HepG2 (cell line): ENCODE results near the gene ALDH2. TPM values are rescaled to one million over a fixed set of nuclear protein-coding genes. Genes with fewer than 3 reads are reported as not detected.

Experiments
- MBNL3 ChIP-seq: fragments of 250-450 bp; sonication (Bioruptor Pico); conservative IDR thresholded peaks from 2 replicates; pipeline ENCODE4 v1.8.0; 2022; ENCODE audit warnings: mild to moderate bottlenecking, inconsistent platforms
- NAIF1 ChIP-seq: sonication (generic); formaldehyde crosslinking; IDR thresholded peaks from 2 replicates; pipeline ENCODE4 v1.5.0; 2020; ENCODE audit warnings: mild to moderate bottlenecking, missing genetic modification reagents, borderline replicate concordance
- NCOA2 ChIP-seq: sonication (generic); formaldehyde crosslinking; IDR thresholded peaks from 2 replicates; pipeline ENCODE4 v1.8.0; 2022; ENCODE audit warnings: inconsistent platforms
- SIX1 ChIP-seq: sonication (generic); formaldehyde crosslinking; IDR thresholded peaks from 2 replicates; pipeline ENCODE4 v1.4.0; 2020; ENCODE audit warnings: missing genetic modification reagents, borderline replicate concordance
- SIX4 ChIP-seq: sonication (generic); formaldehyde crosslinking; IDR thresholded peaks from 2 replicates; pipeline ENCODE4 v1.4.0; 2020; ENCODE audit warnings: missing genetic modification reagents
- STAG1 ChIP-seq: sonication (generic); formaldehyde crosslinking; IDR thresholded peaks from 2 replicates; pipeline ENCODE4 v1.4.0; 2020; ENCODE audit warnings: missing genetic modification reagents
- ZBTB38 ChIP-seq: sonication (generic); formaldehyde crosslinking; IDR thresholded peaks from 2 replicates; pipeline ENCODE4 v1.5.1; 2020; ENCODE audit warnings: mild to moderate bottlenecking, missing genetic modification reagents
- ZNF317 ChIP-seq: sonication (generic); formaldehyde crosslinking; IDR thresholded peaks from 2 replicates; pipeline ENCODE4 v1.5.0; 2020; ENCODE audit warnings: mild to moderate bottlenecking, missing genetic modification reagents
- ZNF782 ChIP-seq: sonication (generic); formaldehyde crosslinking; IDR thresholded peaks from 2 replicates; pipeline ENCODE4 v1.4.0; 2020; ENCODE audit warnings: missing genetic modification reagents, mild to moderate bottlenecking, borderline replicate concordance
- polyA plus RNA-seq, 8 experiments: library from polyadenylated mRNA; depleted of rRNA in 3 of 8; stranded (reverse) in 7 of 8; unstranded in 1 of 8; fragments of >200 nt; fragmentation: Illumina TruSeq in 4 of 8; extraction: Trizol in 4 of 8; gene quantifications; 2 replicates each; pipeline versions ENCODE4 v1.2.1 to v1.2.3, GENCODE V29; 2011 to 2016; ENCODE audit warnings: low read depth in 4 of 8, missing spikeins in 1 of 8, mixed read lengths in 1 of 8; ENCODE audit not compliant: insufficient read depth in 1 of 8
- total RNA-seq, 5 experiments: library from RNA; depleted of rRNA; stranded (reverse); fragments of >200 nt; fragmentation: Illumina TruSeq; extraction: Trizol; gene quantifications; 2 replicates each; pipeline ENCODE4 v1.2.3, GENCODE V29; 2016; ENCODE audit warnings: low read depth in 1 of 5
- TF ChIP-seq, protein P1 (sequence below), 2 experiments: sonication (generic) in 1 of 2; formaldehyde crosslinking in 1 of 2; IDR thresholded peaks; 2 replicates each; pipeline versions ENCODE4 v1.4.0 to v1.6.1; 2018 to 2020; ENCODE audit warnings: missing genetic modification reagents in 2 of 2, borderline replicate concordance in 1 of 2, low read depth in 1 of 2, mild to moderate bottlenecking in 1 of 2, missing biosample characterization in 1 of 2
- TF ChIP-seq, protein P2 (sequence below): sonication (generic); formaldehyde crosslinking; IDR thresholded peaks from 2 replicates; pipeline ENCODE4 v1.8.1; 2022; ENCODE audit warnings: low read depth, mild to moderate bottlenecking, missing genetic modification reagents
- TF ChIP-seq, protein P3 (sequence below): sonication (generic); formaldehyde crosslinking; IDR thresholded peaks from 2 replicates; pipeline ENCODE4 v1.5.1; 2020; ENCODE audit warnings: mild to moderate bottlenecking, missing genetic modification reagents, moderate library complexity
- TF ChIP-seq, protein P4 (sequence below): sonication (generic); formaldehyde crosslinking; IDR thresholded peaks from 2 replicates; pipeline ENCODE4 v1.5.0; 2020; ENCODE audit warnings: mild to moderate bottlenecking, missing genetic modification reagents, moderate library complexity
- TF ChIP-seq, protein P5 (sequence below): sonication (generic); formaldehyde crosslinking; IDR thresholded peaks from 2 replicates; pipeline ENCODE4 v1.5.0; 2020; ENCODE audit warnings: mild to moderate bottlenecking, missing genetic modification reagents

Gene ALDH2
- total and polyA plus RNA-seq, 2 of the 13 experiments (the other 11 are each of a cell fraction or from before 2014, with no cell fraction given): 78.8 to 103 TPM

DNA sequence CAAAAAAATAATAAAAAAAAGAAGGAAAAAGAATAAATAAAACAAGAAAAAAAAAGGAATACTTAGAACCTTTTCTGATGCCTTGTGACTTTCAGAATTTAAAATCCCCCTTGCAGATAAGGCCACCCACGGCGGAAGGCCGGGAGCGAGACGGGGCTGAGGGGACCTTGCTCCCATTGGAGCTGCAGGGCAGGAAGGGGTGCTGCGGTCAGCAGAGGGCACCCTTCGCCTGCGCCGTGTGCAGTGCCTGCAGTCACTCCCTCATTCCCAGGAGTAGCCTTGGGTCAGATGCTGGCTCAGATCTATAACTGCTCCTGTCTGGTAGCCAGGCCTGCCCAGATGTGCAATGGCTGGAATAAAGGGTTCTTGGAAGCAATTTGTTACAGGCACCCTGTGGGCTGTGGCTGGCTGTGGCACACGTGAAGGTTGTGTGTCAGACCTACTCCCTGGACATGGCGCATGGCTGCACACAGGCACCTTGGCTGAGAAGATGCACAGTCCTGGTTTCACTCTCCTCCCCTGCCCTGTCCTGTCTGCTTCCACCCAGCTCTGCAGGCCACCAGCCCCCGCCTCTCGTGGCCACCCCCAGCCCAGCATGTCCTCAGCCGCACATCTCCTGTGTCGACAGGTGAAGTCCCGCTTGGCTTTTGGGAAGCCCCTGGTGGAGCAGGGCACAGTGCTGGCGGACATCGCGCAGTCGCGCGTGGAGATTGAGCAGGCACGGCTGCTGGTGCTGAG is 13.4 kb upstream of the ALDH2 start (continued):
- TF ChIP-seq, protein P1, sequence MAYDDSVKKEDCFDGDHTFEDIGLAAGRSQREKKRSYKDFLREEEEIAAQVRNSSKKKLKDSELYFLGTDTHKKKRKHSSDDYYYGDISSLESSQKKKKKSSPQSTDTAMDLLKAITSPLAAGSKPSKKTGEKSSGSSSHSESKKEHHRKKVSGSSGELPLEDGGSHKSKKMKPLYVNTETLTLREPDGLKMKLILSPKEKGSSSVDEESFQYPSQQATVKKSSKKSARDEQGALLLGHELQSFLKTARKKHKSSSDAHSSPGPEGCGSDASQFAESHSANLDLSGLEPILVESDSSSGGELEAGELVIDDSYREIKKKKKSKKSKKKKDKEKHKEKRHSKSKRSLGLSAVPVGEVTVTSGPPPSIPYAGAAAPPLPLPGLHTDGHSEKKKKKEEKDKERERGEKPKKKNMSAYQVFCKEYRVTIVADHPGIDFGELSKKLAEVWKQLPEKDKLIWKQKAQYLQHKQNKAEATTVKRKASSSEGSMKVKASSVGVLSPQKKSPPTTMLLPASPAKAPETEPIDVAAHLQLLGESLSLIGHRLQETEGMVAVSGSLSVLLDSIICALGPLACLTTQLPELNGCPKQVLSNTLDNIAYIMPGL (CRISPR knock-in tag; IDR thresholded peaks at IDR 0.05; ENCODE audit: borderline replicate concordance in 1 of 2, low read depth in 1 of 2): peak in 1 of 2 experiments; percentile 53; a peak in 1 of 4 replicates
- TF ChIP-seq MBNL3 (no peak), ZNF317 (no peak), STAG1 (CRISPR knock-in tag) (peak; percentile 99), SIX4 (CRISPR knock-in tag) (0 out of 2 replicates have a peak, but pooled peaks have one; percentile 18), ZBTB38 (CRISPR knock-in tag) (0 out of 2 replicates have a peak, but pooled peaks have one; percentile 37), NCOA2 (CRISPR knock-in tag) (peak; percentile 37; the same call in 1 of the 2 replicates), ZNF782 (no peak), NAIF1 (no peak), SIX1 (CRISPR knock-in tag) (no peak)
- TF ChIP-seq, protein P2, sequence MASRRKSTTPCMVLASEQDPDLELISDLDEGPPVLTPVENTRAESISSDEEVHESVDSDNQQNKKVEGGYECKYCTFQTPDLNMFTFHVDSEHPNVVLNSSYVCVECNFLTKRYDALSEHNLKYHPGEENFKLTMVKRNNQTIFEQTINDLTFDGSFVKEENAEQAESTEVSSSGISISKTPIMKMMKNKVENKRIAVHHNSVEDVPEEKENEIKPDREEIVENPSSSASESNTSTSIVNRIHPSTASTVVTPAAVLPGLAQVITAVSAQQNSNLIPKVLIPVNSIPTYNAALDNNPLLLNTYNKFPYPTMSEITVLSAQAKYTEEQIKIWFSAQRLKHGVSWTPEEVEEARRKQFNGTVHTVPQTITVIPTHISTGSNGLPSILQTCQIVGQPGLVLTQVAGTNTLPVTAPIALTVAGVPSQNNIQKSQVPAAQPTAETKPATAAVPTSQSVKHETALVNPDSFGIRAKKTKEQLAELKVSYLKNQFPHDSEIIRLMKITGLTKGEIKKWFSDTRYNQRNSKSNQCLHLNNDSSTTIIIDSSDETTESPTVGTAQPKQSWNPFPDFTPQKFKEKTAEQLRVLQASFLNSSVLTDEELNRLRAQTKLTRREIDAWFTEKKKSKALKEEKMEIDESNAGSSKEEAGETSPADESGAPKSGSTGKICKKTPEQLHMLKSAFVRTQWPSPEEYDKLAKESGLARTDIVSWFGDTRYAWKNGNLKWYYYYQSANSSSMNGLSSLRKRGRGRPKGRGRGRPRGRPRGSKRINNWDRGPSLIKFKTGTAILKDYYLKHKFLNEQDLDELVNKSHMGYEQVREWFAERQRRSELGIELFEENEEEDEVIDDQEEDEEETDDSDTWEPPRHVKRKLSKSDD (CRISPR knock-in tag): 0 out of 2 replicates have a peak, but pooled peaks have one; percentile 59
- TF ChIP-seq, protein P3, sequence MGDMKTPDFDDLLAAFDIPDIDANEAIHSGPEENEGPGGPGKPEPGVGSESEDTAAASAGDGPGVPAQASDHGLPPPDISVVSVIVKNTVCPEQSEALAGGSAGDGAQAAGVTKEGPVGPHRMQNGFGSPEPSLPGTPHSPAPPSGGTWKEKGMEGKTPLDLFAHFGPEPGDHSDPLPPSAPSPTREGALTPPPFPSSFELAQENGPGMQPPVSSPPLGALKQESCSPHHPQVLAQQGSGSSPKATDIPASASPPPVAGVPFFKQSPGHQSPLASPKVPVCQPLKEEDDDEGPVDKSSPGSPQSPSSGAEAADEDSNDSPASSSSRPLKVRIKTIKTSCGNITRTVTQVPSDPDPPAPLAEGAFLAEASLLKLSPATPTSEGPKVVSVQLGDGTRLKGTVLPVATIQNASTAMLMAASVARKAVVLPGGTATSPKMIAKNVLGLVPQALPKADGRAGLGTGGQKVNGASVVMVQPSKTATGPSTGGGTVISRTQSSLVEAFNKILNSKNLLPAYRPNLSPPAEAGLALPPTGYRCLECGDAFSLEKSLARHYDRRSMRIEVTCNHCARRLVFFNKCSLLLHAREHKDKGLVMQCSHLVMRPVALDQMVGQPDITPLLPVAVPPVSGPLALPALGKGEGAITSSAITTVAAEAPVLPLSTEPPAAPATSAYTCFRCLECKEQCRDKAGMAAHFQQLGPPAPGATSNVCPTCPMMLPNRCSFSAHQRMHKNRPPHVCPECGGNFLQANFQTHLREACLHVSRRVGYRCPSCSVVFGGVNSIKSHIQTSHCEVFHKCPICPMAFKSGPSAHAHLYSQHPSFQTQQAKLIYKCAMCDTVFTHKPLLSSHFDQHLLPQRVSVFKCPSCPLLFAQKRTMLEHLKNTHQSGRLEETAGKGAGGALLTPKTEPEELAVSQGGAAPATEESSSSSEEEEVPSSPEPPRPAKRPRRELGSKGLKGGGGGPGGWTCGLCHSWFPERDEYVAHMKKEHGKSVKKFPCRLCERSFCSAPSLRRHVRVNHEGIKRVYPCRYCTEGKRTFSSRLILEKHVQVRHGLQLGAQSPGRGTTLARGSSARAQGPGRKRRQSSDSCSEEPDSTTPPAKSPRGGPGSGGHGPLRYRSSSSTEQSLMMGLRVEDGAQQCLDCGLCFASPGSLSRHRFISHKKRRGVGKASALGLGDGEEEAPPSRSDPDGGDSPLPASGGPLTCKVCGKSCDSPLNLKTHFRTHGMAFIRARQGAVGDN (CRISPR knock-in tag): peak; percentile 63
- TF ChIP-seq, protein P4, sequence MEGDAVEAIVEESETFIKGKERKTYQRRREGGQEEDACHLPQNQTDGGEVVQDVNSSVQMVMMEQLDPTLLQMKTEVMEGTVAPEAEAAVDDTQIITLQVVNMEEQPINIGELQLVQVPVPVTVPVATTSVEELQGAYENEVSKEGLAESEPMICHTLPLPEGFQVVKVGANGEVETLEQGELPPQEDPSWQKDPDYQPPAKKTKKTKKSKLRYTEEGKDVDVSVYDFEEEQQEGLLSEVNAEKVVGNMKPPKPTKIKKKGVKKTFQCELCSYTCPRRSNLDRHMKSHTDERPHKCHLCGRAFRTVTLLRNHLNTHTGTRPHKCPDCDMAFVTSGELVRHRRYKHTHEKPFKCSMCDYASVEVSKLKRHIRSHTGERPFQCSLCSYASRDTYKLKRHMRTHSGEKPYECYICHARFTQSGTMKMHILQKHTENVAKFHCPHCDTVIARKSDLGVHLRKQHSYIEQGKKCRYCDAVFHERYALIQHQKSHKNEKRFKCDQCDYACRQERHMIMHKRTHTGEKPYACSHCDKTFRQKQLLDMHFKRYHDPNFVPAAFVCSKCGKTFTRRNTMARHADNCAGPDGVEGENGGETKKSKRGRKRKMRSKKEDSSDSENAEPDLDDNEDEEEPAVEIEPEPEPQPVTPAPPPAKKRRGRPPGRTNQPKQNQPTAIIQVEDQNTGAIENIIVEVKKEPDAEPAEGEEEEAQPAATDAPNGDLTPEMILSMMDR: peak; percentile 98
- TF ChIP-seq, protein P5, sequence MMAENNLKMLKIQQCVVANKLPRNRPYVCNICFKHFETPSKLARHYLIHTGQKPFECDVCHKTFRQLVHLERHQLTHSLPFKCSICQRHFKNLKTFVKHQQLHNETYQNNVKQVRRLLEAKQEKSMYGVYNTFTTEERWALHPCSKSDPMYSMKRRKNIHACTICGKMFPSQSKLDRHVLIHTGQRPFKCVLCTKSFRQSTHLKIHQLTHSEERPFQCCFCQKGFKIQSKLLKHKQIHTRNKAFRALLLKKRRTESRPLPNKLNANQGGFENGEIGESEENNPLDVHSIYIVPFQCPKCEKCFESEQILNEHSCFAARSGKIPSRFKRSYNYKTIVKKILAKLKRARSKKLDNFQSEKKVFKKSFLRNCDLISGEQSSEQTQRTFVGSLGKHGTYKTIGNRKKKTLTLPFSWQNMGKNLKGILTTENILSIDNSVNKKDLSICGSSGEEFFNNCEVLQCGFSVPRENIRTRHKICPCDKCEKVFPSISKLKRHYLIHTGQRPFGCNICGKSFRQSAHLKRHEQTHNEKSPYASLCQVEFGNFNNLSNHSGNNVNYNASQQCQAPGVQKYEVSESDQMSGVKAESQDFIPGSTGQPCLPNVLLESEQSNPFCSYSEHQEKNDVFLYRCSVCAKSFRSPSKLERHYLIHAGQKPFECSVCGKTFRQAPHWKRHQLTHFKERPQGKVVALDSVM (CRISPR knock-in tag): 0 out of 2 replicates have a peak, but pooled peaks have one; percentile 26
